HEK293 (cell line): ENCODE data around the gene CHCHD1.

ENCODE experiments used
- CTCF ChIP-seq: fragments of 450-650 bp; formaldehyde crosslinking; IDR thresholded peaks from 2 replicates; pipeline ENCODE4 v1.5.1; 2016; ENCODE audit warnings: missing biosample characterization, missing genetic modification characterization
- GLIS1 ChIP-seq: fragments of 450-650 bp; formaldehyde crosslinking; IDR thresholded peaks from 2 replicates; pipeline ENCODE4 v1.5.1; 2016; ENCODE audit warnings: missing biosample characterization, missing genetic modification characterization
- KLF10 ChIP-seq: fragments of 450-650 bp; IDR thresholded peaks from 2 replicates; pipeline ENCODE4 v1.5.1; 2018; ENCODE audit warnings: missing biosample characterization, mild to moderate bottlenecking, missing genetic modification characterization
- KLF7 ChIP-seq: fragments of 450-650 bp; formaldehyde crosslinking; IDR thresholded peaks from 2 replicates; pipeline ENCODE4 v1.5.1; 2016; ENCODE audit warnings: missing biosample characterization, missing genetic modification characterization, borderline replicate concordance
- MEIS1 ChIP-seq: sonication (generic); formaldehyde crosslinking; IDR thresholded peaks from 2 replicates; pipeline ENCODE4 v1.8.1; 2022; ENCODE audit warnings: missing genetic modification reagents, mild to moderate bottlenecking, borderline replicate concordance
- MYNN ChIP-seq: fragments of 450-650 bp; formaldehyde crosslinking; IDR thresholded peaks from 2 replicates; pipeline ENCODE4 v1.5.1; 2016; ENCODE audit warnings: missing biosample characterization, missing genetic modification characterization, borderline replicate concordance
- PRDM1 ChIP-seq: fragments of 450-650 bp; formaldehyde crosslinking; IDR thresholded peaks from 2 replicates; pipeline ENCODE4; 2016; ENCODE audit warnings: missing biosample characterization, missing genetic modification characterization
- SCRT2 ChIP-seq: fragments of 450-650 bp; formaldehyde crosslinking; IDR thresholded peaks from 2 replicates; pipeline ENCODE4 v1.5.1; 2016; ENCODE audit warnings: missing biosample characterization, missing genetic modification characterization
- ZBTB44 ChIP-seq: fragments of 450-650 bp; IDR thresholded peaks from 2 replicates; pipeline ENCODE4 v1.5.1; 2018; ENCODE audit warnings: missing biosample characterization, mild to moderate bottlenecking, missing genetic modification characterization
- ZBTB8A ChIP-seq: fragments of 450-650 bp; formaldehyde crosslinking; IDR thresholded peaks from 2 replicates; pipeline ENCODE4 v1.5.1; 2016; ENCODE audit warnings: missing biosample characterization, missing genetic modification characterization
- ZNF140 ChIP-seq: fragments of 450-650 bp; formaldehyde crosslinking; IDR thresholded peaks from 2 replicates; pipeline ENCODE4 v1.5.1; 2016; ENCODE audit warnings: missing biosample characterization, missing genetic modification characterization
- ZNF175 ChIP-seq: fragments of 450-650 bp; formaldehyde crosslinking; IDR thresholded peaks from 2 replicates; pipeline ENCODE4 v1.5.1; 2016; ENCODE audit warnings: missing biosample characterization, missing genetic modification characterization
- ZNF19 ChIP-seq: fragments of 450-650 bp; formaldehyde crosslinking; IDR thresholded peaks from 2 replicates; pipeline ENCODE4; 2016; ENCODE audit warnings: missing biosample characterization, missing genetic modification characterization, low read depth
- ZNF221 ChIP-seq: fragments of 450-650 bp; formaldehyde crosslinking; IDR thresholded peaks from 2 replicates; pipeline ENCODE4 v1.5.1; 2017; ENCODE audit warnings: missing biosample characterization, missing genetic modification characterization, borderline replicate concordance
- ZNF26 ChIP-seq: fragments of 450-650 bp; formaldehyde crosslinking; IDR thresholded peaks from 2 replicates; pipeline ENCODE4 v1.5.1; 2016; ENCODE audit warnings: missing biosample characterization, missing genetic modification characterization
- ZNF416 ChIP-seq: fragments of 450-650 bp; formaldehyde crosslinking; IDR thresholded peaks from 2 replicates; pipeline ENCODE4 v1.5.1; 2016; ENCODE audit warnings: missing biosample characterization, missing genetic modification characterization
- ZNF423 ChIP-seq: fragments of 450-650 bp; formaldehyde crosslinking; IDR thresholded peaks from 2 replicates; pipeline ENCODE4 v1.5.1; 2016; ENCODE audit warnings: missing biosample characterization, missing genetic modification characterization
- ZNF626 ChIP-seq: fragments of 450-650 bp; sonication (Bioruptor Pico); formaldehyde crosslinking; IDR thresholded peaks from 2 replicates; pipeline ENCODE4 v1.5.1; 2018; ENCODE audit warnings: missing biosample characterization, missing genetic modification characterization, inconsistent platforms
- ZNF837 ChIP-seq: fragments of 450-650 bp; formaldehyde crosslinking; IDR thresholded peaks from 2 replicates; pipeline ENCODE4 v1.5.1; 2016; ENCODE audit warnings: missing biosample characterization, missing genetic modification characterization
- ZSCAN16 ChIP-seq: fragments of 450-650 bp; formaldehyde crosslinking; IDR thresholded peaks from 2 replicates; pipeline ENCODE4 v1.5.1; 2016; ENCODE audit warnings: missing biosample characterization, missing genetic modification characterization
- TF ChIP-seq, protein P1 (sequence below): fragments of 450-650 bp; formaldehyde crosslinking; IDR thresholded peaks from 2 replicates; pipeline ENCODE4 v1.5.1; 2016; ENCODE audit warnings: missing biosample characterization, missing genetic modification characterization
- TF ChIP-seq, protein P2 (sequence below): fragments of 450-650 bp; formaldehyde crosslinking; IDR thresholded peaks from 2 replicates; pipeline ENCODE4 v1.5.1; 2016; ENCODE audit warnings: missing biosample characterization, missing genetic modification characterization, borderline replicate concordance
- TF ChIP-seq, protein P3 (sequence below): fragments of 450-650 bp; formaldehyde crosslinking; IDR thresholded peaks from 2 replicates; pipeline ENCODE4 v1.5.1; 2016; ENCODE audit warnings: missing biosample characterization, missing genetic modification characterization, low read depth

CHCHD1 gene

GRCh38 chr10:73781879-73782748 lies at the start of gene CHCHD1 (continued):
- TF ChIP-seq, protein P1, sequence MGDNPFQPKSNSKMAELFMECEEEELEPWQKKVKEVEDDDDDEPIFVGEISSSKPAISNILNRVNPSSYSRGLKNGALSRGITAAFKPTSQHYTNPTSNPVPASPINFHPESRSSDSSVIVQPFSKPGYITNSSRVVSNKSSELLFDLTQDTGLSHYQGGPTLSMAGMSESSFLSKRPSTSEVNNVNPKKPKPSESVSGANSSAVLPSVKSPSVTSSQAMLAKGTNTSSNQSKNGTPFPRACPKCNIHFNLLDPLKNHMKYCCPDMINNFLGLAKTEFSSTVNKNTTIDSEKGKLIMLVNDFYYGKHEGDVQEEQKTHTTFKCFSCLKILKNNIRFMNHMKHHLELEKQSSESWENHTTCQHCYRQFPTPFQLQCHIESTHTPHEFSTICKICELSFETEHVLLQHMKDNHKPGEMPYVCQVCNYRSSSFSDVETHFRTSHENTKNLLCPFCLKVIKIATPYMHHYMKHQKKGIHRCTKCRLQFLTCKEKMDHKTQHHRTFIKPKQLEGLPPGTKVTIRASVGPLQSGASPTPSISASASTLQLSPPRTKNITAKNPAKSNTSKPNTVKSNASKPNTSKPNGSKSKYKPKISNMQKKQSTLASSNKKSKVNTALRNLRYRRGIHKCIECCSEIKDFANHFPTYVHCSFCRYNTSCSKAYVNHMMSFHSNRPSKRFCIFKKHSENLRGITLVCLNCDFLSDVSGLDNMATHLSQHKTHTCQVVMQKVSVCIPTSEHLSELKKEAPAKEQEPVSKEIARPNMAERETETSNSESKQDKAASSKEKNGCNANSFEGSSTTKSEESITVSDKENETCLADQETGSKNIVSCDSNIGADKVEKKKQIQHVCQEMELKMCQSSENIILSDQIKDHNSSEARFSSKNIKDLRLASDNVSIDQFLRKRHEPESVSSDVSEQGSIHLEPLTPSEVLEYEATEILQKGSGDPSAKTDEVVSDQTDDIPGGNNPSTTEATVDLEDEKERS = no peak
- no peak for TF ChIP-seq ZNF221
- no peak for TF ChIP-seq ZNF423 (tag by site-specific recombination)
- TF ChIP-seq KLF7 (tag by site-specific recombination) = no peak
- TF ChIP-seq PRDM1 = no peak
- peak; percentile 31; the same call in 1 of the 2 replicates for TF ChIP-seq CTCF (tag by site-specific recombination)
- no peak for TF ChIP-seq ZNF626
- no peak for TF ChIP-seq ZNF19 (tag by site-specific recombination)
- TF ChIP-seq, protein P2, sequence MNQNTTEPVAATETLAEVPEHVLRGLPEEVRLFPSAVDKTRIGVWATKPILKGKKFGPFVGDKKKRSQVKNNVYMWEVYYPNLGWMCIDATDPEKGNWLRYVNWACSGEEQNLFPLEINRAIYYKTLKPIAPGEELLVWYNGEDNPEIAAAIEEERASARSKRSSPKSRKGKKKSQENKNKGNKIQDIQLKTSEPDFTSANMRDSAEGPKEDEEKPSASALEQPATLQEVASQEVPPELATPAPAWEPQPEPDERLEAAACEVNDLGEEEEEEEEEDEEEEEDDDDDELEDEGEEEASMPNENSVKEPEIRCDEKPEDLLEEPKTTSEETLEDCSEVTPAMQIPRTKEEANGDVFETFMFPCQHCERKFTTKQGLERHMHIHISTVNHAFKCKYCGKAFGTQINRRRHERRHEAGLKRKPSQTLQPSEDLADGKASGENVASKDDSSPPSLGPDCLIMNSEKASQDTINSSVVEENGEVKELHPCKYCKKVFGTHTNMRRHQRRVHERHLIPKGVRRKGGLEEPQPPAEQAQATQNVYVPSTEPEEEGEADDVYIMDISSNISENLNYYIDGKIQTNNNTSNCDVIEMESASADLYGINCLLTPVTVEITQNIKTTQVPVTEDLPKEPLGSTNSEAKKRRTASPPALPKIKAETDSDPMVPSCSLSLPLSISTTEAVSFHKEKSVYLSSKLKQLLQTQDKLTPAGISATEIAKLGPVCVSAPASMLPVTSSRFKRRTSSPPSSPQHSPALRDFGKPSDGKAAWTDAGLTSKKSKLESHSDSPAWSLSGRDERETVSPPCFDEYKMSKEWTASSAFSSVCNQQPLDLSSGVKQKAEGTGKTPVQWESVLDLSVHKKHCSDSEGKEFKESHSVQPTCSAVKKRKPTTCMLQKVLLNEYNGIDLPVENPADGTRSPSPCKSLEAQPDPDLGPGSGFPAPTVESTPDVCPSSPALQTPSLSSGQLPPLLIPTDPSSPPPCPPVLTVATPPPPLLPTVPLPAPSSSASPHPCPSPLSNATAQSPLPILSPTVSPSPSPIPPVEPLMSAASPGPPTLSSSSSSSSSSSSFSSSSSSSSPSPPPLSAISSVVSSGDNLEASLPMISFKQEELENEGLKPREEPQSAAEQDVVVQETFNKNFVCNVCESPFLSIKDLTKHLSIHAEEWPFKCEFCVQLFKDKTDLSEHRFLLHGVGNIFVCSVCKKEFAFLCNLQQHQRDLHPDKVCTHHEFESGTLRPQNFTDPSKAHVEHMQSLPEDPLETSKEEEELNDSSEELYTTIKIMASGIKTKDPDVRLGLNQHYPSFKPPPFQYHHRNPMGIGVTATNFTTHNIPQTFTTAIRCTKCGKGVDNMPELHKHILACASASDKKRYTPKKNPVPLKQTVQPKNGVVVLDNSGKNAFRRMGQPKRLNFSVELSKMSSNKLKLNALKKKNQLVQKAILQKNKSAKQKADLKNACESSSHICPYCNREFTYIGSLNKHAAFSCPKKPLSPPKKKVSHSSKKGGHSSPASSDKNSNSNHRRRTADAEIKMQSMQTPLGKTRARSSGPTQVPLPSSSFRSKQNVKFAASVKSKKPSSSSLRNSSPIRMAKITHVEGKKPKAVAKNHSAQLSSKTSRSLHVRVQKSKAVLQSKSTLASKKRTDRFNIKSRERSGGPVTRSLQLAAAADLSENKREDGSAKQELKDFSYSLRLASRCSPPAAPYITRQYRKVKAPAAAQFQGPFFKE = no peak
- no peak for TF ChIP-seq ZSCAN16 (tag by site-specific recombination)
- no peak for TF ChIP-seq ZNF416 (tag by site-specific recombination)
- TF ChIP-seq ZNF140 (tag by site-specific recombination) = no peak
- no peak for TF ChIP-seq ZBTB8A (tag by site-specific recombination)
- TF ChIP-seq SCRT2 = no peak
- TF ChIP-seq MYNN = no peak
- TF ChIP-seq ZNF26 (tag by site-specific recombination) = no peak
- TF ChIP-seq ZNF837 (tag by site-specific recombination) = no peak
- TF ChIP-seq MEIS1 (CRISPR knock-in tag) = no peak
- no peak for TF ChIP-seq ZBTB44 (tag by site-specific recombination)
- TF ChIP-seq GLIS1 (tag by site-specific recombination) = no peak; the same call in 1 of the 2 replicates
- TF ChIP-seq KLF10 = peak; percentile 95
- TF ChIP-seq, protein P3, sequence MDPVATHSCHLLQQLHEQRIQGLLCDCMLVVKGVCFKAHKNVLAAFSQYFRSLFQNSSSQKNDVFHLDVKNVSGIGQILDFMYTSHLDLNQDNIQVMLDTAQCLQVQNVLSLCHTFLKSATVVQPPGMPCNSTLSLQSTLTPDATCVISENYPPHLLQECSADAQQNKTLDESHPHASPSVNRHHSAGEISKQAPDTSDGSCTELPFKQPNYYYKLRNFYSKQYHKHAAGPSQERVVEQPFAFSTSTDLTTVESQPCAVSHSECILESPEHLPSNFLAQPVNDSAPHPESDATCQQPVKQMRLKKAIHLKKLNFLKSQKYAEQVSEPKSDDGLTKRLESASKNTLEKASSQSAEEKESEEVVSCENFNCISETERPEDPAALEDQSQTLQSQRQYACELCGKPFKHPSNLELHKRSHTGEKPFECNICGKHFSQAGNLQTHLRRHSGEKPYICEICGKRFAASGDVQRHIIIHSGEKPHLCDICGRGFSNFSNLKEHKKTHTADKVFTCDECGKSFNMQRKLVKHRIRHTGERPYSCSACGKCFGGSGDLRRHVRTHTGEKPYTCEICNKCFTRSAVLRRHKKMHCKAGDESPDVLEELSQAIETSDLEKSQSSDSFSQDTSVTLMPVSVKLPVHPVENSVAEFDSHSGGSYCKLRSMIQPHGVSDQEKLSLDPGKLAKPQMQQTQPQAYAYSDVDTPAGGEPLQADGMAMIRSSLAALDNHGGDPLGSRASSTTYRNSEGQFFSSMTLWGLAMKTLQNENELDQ = no peak
- TF ChIP-seq ZNF175 = no peak
